Kidney glomerular epithelial cell (primary cell): Measurements from ENCODE around the gene PTPRJ.
A peak's percentile ranks its signal among the peaks of the same experiment; 100 is the strongest.
"Not testable (repeated sequence)": the region's sequence is repeated elsewhere in the genome, so short reads cannot be mapped to it uniquely, and the experiment has no call there.

Experiments used
- DNase-seq: peaks from one replicate; lab custom pipeline; 2025; lab: John Stamatoyannopoulos, UW

The PTPRJ gene

DNA sequence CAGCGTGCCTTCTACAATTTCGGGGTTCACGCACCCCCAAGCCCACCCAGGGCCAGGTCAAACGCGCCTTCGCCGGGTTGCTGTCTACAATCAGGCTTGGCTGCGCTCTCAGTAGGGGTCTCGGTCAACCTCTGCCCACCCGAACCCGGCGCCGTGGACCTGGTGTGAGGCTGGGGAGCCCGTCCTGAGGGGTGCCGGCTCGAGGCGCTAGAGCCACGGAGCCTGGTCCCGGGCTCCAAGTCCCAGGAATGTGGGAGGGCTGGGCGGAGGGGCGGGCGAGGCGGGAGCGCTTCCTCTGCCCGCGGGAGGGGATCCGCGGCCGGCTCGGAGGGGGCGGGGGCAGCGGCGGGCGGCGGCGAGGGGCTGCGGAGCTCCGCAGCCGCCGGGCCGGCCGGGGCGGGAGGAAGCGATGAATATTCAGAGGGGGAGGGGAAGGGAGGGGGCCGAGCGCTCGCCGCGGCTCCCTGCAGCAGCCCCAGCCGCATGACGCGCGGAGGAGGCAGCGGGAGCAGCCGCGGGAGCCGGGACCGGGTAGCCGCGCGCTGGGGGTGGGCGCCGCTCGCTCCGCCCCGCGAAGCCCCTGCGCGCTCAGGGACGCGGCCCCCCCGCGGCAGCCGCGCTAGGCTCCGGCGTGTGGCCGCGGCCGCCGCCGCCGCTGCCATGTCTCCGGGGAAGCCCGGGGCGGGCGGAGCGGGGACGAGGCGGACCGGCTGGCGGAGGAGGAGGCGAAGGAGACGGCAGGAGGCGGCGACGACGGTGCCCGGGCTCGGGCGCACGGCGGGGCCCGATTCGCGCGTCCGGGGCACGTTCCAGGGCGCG, at the start of gene PTPRJ:
Gene PTPRJ (plus strand): TSS at position 472 of the 819 bp plus-strand sequence. CDS start 354 bp downstream, outside the sequence.
- peak; percentile 30 for DNase-seq

DNA sequence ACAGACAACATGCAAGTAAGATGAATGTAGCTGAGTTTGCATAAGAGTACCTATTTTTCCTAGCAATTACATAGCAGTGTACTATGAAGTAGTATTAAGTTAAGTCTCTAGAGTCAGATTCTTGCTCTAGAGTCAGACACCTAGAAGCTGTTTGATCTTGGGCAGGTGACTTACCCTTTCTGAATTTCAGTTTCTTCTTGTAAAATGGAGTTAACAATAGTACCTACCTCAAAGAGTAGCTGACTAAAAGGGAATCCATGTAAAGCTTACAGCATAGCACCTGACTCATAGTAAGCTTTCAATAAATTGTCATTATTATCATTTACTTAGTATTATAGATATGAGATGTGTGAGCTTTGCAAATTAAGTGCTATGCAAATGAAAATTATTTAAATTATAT, 47.8 kb upstream of the PTPRJ start:
- DNase-seq, result no peak

- DNase-seq, result not testable (repeated sequence)
These were observed 46.6 kb upstream of the PTPRJ start for GRCh38 chr11:47933797-47934196.

DNA sequence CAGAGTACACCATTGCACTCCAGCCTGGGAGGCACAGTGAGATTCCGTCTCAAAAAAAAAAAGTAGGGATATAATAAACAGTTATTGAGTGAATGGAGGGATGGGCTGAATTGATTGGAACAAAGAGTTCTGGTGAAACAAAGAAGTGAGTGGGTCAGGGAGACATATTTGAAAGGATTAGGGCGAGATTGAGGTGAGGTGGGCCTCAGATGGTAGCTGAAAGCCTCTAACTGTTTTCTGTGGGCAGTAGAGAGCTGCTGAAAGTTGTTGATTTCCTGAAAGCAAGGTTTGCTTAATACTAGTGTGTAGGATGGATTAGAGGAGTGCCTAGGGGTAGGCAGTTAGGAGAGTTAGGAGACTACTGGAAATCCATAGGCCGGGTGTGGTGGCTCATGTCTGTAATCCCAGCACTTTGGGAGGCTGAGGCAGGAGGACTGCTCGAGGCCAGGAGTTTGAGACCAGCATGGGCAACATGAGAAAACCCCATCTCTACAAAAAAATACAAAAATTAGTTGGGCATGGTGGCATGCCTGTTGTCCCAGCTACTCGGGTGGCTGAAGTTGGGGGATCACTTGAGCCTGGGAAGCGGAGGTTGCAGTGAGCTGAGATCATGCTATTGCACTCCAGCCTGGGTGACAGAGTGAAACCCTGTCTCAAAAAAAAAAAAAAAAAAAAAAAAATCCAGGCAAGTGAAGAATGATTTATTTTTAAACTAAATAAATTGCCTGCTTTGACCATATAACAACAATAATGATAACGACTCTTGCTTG, 41.4 kb upstream of the PTPRJ start:
- DNase-seq, result no peak

- no peak for DNase-seq
These were observed 39.3 kb upstream of the PTPRJ start for GRCh38 chr11:47940904-47941649.

DNA sequence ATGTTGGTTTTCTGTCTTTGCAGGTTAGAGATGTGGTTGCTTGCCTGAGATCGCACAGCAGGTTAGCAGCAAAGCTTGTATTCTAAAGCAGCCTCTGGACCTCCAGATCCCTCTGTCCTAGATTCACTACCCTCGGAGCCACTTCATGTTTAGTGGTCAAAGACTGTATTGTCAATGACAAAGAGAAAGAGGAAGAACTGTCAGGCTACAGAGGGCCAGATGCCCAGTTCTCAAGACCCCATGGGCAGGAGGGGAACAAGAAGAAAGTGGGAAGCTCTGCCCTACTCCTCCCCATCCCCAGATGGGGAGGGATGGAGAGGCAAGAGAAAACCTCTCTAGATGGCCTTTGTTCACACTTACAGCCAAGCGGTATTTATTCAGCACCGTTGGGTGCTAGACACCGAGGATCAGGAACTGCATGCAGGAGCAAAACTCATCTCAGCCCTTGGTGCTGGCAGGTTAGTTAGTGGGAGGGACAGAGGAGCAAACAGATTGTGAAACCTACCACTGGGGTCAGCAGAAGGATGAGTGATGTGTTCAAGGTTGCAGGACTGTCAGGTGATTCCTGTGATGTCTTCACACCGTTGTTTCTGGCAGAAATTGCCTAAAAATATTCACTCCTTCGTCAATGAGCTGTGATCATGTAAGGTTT, 38.3 kb upstream of the PTPRJ start:
- DNase-seq, result no peak

DNA sequence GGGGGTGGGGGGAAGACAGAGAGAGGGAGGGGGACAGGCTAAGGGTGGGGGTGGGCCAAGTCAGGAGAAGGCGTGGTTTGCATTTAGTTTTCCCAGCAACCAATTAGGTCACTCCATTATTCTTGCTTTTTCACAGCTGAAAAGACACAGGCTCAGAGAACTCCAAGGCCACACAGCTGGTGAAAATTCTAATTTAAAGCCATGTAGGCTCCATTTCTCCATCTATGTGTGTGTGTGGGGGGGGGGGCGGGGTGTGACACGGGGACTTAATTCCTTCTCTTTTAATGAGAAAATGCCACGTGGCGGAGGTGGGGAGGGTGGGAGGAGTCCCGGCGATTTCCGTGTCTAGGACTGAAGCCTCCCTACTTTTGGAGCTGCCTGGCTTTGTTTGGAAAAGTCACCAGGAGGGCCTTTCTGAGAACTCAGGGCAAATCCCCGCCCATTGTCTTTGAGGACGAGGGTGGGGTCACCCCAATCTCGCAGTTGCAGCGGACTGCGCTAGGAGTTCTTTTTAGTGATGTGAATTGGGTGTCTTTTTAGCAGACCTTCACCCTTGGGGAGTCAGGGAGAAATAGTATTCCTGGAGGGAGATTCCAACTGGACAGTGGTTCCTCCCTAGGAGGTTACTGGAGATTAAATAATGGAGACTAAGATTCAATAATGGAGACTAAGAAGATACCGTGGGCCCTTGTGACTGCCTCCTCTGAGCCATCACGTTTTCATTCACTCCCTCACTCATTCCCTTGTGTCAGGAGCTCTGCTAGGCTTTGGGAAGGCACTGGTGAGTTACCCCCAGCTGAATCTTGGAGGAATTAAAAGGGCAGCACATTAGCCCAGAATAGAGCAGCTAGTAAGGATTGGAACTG, 36.4 kb upstream of the PTPRJ start:
- DNase-seq, result no peak

- DNase-seq, result peak; percentile 19
These were observed 35.7 kb upstream of the PTPRJ start for GRCh38 chr11:47944632-47945031.

GRCh38 chr11:47946682-47947559, 33.4 kb upstream of the PTPRJ start:
- DNase-seq, result peak; percentile 95

GRCh38 chr11:47948137-47948536, 32.2 kb upstream of the PTPRJ start:
- DNase-seq, result no peak

DNA sequence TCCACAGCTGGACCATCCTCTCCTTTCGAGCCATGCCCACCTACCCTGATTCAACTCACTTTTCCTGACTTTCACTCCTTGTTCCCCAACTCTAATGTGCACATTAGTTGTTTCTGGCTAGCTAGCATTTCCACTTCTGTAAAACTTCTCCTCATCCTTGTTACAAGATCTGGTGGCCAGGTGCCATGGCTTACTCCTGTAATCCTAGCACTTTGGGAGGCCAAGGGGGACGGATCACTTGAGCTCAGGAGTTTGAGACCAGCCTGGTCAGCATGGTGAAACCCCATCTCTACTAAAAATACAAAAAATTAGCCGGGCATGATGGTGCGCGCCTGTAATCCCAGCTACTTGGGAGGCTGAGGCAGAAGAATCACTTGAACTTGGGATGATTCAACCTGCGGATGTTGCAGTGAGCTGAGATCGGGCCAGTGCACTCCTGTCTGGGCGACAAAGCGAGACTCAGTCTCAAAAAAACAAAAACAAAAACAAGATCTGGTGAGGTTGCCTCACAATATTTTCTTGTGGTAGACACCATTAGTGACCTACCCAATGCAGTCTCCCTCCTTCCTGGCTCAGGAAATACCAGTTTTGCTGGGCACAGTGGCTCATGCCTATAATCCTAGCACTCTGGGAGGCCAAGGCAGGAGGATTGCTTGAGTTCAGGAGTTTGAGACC, 31.2 kb upstream of the PTPRJ start:
- not testable (repeated sequence) for DNase-seq

- DNase-seq, result no peak
These were observed 30.0 kb upstream of the PTPRJ start for GRCh38 chr11:47950396-47950795.

- not testable (repeated sequence) for DNase-seq
These were observed 28.9 kb upstream of the PTPRJ start for GRCh38 chr11:47951504-47951903.

DNA sequence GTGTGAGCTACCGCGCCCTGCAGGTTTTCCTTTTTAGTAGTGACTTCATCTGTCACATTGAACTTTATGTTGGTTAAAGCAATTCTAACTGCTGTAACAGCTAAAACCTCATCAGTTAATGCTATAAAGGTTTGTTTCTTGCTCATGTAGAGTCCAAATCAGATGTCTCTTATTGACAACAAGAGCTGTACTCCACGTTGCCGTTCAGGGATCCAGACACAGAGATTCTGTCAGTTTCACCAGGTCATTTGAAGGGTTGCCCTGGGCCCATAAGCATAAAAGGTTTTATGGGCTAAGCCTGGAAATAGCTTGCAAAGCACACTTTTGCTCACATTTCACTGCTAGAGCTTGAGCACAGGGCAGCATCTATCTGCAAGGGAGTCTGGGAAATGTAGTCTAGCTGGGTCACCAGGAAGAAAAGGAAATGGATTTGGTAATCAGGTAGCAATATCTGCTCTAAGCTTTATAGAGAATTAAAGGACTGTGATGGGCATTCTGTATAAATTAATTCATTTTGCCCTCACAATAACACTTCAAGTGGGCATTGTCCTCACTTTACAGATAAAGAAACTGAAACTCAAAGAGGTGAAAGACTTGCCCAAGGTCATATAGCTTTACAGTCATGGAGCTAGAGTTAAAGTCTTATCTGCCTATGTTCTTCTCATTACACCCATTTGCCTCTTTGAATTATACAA, 25.2 kb upstream of the PTPRJ start:
- DNase-seq, result no peak

DNA sequence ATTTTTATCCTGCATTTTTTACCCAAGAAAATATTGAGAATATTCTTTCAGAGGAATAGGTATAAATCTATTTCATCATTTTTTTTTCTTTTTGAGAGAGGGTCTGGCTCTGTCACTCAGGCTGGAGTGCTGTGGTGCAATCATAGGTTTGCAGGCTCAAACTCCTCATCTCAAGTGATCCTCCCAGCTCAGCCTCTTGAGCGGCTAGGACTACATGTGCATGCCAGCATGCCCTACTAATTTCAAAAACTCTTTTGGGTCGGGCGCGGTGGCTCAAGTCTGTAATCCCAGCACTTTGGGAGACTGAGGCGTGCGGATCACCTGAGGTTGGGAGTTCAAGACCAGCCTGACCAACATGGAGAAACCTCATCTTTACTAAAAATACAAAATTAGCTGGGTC, 20.3 kb upstream of the PTPRJ start:
- DNase-seq, result no peak

- DNase-seq, result no peak
These were observed 19.0 kb upstream of the PTPRJ start for GRCh38 chr11:47961383-47961782.

DNA sequence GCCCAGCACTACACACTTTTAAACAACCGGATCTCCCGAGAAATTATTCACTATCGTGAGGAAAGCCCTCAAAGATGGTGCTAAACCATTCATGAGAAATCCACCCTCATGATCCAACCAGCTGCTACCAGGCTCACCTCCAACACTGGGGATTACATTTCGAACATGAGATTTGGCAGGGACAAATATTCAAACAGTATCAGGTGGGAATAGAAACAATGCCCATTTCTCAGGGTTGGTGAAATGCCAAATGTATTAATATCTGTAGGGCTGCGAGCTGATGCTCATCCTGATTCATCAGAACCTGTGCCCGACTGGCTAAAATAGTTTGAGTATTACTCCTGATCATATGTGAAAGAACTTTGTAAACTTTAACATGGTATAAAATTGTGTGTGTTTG, 15.8 kb upstream of the PTPRJ start:
- no peak for DNase-seq

GRCh38 chr11:47967577-47968525, 12.5 kb upstream of the PTPRJ start:
- peak; percentile 43 for DNase-seq
